ENCODE data around the gene GFOD2.

GRCh38 chr16:67653789-67654402 lies 65.2 kb downstream of the GFOD2 start:
- TF ChIP-seq CTCF (IDR thresholded peaks at IDR 0.05) (no peak), EP300 (IDR thresholded peaks at IDR 0.05) (no peak), POLR2A (IDR thresholded peaks at IDR 0.05) (no peak)
